Mesenchymal stem cell (in vitro differentiated cells and primary cell): ENCODE measurements around the gene NEDD9.

ENCODE experiments used
- DNase-seq: peaks from one replicate; pipeline ENCODE4 v3.0.0-alpha.2; 2013
- H2AFZ ChIP-seq: one replicate; pipeline ENCODE4 v1.6.1; 2013; ENCODE audit warnings: low read depth, mild to moderate bottlenecking, control low read depth, inconsistent platforms, low read length, moderate library complexity
- H2AK5ac ChIP-seq: 2 replicates; pipeline ENCODE4 v1.6.1; 2013; ENCODE audit warnings: low read length, moderate library complexity, mild to moderate bottlenecking, inconsistent platforms; ENCODE audit not compliant: severe bottlenecking
- H2BK120ac ChIP-seq: one replicate; pipeline ENCODE4 v1.6.1; 2013; ENCODE audit warnings: low read depth, mild to moderate bottlenecking, inconsistent platforms, low read length, moderate library complexity
- H2BK12ac ChIP-seq, 2 experiments: one replicate each; pipeline ENCODE4 v1.6.1; 2013; ENCODE audit warnings: inconsistent platforms in 2 of 2, low read length in 2 of 2, mild to moderate bottlenecking in 2 of 2, moderate library complexity in 2 of 2, control low read depth in 1 of 2
- H2BK15ac ChIP-seq: one replicate; pipeline ENCODE4 v1.6.1; 2013; ENCODE audit warnings: mild to moderate bottlenecking, low read depth, inconsistent platforms; ENCODE audit not compliant: poor library complexity, severe bottlenecking
- H2BK5ac ChIP-seq: 2 replicates; pipeline ENCODE4 v1.6.1; 2013; ENCODE audit warnings: low read depth, mild to moderate bottlenecking, low read length, control low read depth, inconsistent platforms; ENCODE audit not compliant: poor library complexity, severe bottlenecking
- H3K14ac ChIP-seq, 2 experiments: one replicate each; pipeline ENCODE4 v1.6.1; 2013; ENCODE audit warnings: inconsistent platforms in 2 of 2, low read length in 2 of 2, control low read depth in 1 of 2, mild to moderate bottlenecking in 1 of 2, moderate library complexity in 1 of 2
- H3K18ac ChIP-seq, 2 experiments: one replicate each; pipeline ENCODE4 v1.6.1; 2013; ENCODE audit warnings: inconsistent platforms in 2 of 2, low read length in 2 of 2, control low read depth in 1 of 2, low read depth in 1 of 2, mild to moderate bottlenecking in 1 of 2
- H3K23ac ChIP-seq, 2 experiments: one replicate each; pipeline ENCODE4 v1.6.1; 2013; ENCODE audit warnings: inconsistent platforms in 2 of 2, low read length in 2 of 2, mild to moderate bottlenecking in 2 of 2, moderate library complexity in 2 of 2, control low read depth in 1 of 2
- H3K27ac ChIP-seq: 2 replicates; pipeline ENCODE4 v1.5.1; 2013; ENCODE audit warnings: mild to moderate bottlenecking, moderate library complexity, low read length, control low read depth, inconsistent platforms; ENCODE audit not compliant: poor library complexity, severe bottlenecking
- H3K27me3 ChIP-seq, 2 experiments: 2 replicates each; pipeline versions ENCODE4 v1.6.1 to v1.7.0; 2013; ENCODE audit warnings: low read length in 2 of 2, mild to moderate bottlenecking in 2 of 2, moderate library complexity in 2 of 2, control low read depth in 1 of 2, inconsistent platforms in 1 of 2; ENCODE audit not compliant: control insufficient read depth in 1 of 2, insufficient read depth in 1 of 2
- H3K36me3 ChIP-seq, 2 experiments: 2 replicates each; pipeline versions ENCODE4 v1.6.1 to v1.7.0; 2013; ENCODE audit warnings: low read length in 2 of 2, control low read depth in 1 of 2, inconsistent platforms in 1 of 2, low read depth in 1 of 2, mild to moderate bottlenecking in 1 of 2; ENCODE audit not compliant: insufficient read depth in 2 of 2, control insufficient read depth in 1 of 2
- H3K4ac ChIP-seq, 2 experiments: one replicate each; pipeline ENCODE4 v1.6.1; 2013; ENCODE audit warnings: inconsistent platforms in 2 of 2, low read length in 2 of 2, mild to moderate bottlenecking in 2 of 2, moderate library complexity in 2 of 2, control low read depth in 1 of 2, low read depth in 1 of 2
- H3K4me1 ChIP-seq: 2 replicates; pipeline ENCODE4 v1.6.1; 2013; ENCODE audit warnings: low read depth, low read length, control low read depth; ENCODE audit not compliant: control insufficient read depth, insufficient read depth
- H3K4me2 ChIP-seq: 2 replicates; pipeline ENCODE4 v1.6.1; 2013; ENCODE audit warnings: low read length, mild to moderate bottlenecking, inconsistent platforms; ENCODE audit not compliant: poor library complexity, severe bottlenecking
- H3K4me3 ChIP-seq, 2 experiments: 2 replicates each; pipeline versions ENCODE4 v1.5.1 to v1.7.0; 2013; ENCODE audit warnings: low read length in 2 of 2, mild to moderate bottlenecking in 2 of 2, control low read depth in 1 of 2, low read depth in 1 of 2; ENCODE audit not compliant: insufficient read depth in 1 of 2
- H3K79me1 ChIP-seq: replicated peaks from 2 replicates; pipeline ENCODE4 v1.6.1; 2013; ENCODE audit warnings: mild to moderate bottlenecking, control low read depth, low read length, inconsistent platforms; ENCODE audit not compliant: poor library complexity, severe bottlenecking
- H3K9ac ChIP-seq: 2 replicates; pipeline ENCODE4 v1.7.0; 2013; ENCODE audit warnings: mild to moderate bottlenecking, low read length, moderate library complexity
- H3K9me3 ChIP-seq: 2 replicates; pipeline ENCODE4 v1.7.0; 2013; ENCODE audit warnings: mild to moderate bottlenecking, low read length; ENCODE audit not compliant: control insufficient read depth
- H4K8ac ChIP-seq: one replicate; pipeline ENCODE4 v1.6.1; 2013; ENCODE audit warnings: inconsistent platforms, mild to moderate bottlenecking, low read length, moderate library complexity
- H4K91ac ChIP-seq: one replicate; pipeline ENCODE4 v1.6.1; 2013; ENCODE audit warnings: mild to moderate bottlenecking, low read length, inconsistent platforms
- WGBS: methylation state at CpG from one replicate; pipeline ENCODE4 v1.1.7; 2013; ENCODE audit warnings: mixed read lengths; 5-methylcytosine and 5-hydroxymethylcytosine counted together

NEDD9 gene

DNA sequence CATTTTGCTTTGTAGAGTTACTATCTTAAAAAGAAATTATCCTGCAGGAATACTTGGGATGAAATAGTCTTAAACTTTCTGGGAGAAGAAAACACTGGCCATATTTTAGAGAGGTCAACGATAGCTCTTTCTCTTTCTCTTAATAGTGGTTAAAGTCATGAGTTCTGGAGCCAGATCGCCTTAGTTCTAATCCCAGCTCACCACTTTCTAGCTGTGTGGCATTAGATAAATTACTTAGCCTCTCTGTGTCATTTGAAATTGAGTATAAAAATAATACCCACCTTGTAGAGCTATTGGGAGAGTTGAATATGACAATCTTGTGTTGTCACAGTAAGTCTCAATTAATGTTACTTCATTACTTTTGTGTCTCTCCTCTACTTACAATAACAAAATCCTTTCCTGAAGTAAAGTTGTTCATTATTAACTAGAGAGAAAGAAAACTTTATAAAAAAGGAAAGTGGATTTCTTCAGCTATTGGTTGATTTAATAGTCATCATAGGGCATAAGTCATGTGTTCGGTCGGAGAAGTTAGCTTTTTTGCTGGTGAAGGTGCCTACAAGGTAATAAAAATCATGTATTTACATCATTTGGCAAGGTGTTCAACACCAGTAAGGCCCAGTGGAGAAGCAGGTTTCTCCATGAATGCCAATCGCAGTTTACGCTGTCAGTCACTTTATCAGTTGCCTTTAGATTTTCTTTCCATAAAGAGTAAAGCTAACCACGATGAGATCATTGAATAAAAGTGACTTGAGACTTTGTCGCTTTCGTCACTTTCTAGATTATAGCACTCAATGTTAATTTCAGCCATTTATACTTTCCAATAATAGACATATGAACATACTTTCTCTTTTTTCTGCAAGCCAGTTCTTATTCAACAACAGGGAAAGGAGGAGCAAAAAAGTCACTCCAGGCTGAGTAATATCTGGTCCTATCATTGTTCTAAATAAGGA, 2.0 kb downstream of the NEDD9 start:
- peak overlapping the region; percentile 53 for H3K27ac ChIP-seq
- no peak overlapping the region for H2AK5ac ChIP-seq
- H3K4me3 ChIP-seq: no peak overlapping the region
- peak overlapping the region; percentile 81 for H3K4me2 ChIP-seq
- no peak overlapping the region for H3K18ac ChIP-seq
- H3K14ac ChIP-seq: no peak overlapping the region
- peak; percentile 38 for DNase-seq
- H2AFZ ChIP-seq: no peak overlapping the region
- H3K4ac ChIP-seq: no peak overlapping the region
- 89% methylated on average over 7 of the region's 9 CpGs for WGBS
- no peak overlapping the region for H4K91ac ChIP-seq
- H3K4me1 ChIP-seq: peaks cover 6% of the 10 kb centered on the region
- H3K9ac ChIP-seq: peak overlapping the region; percentile 93
- no peak overlapping the region for H2BK120ac ChIP-seq
- H2BK15ac ChIP-seq: no peak overlapping the region
- peaks cover 6% of the 10 kb centered on the region for H3K79me1 ChIP-seq
- H3K23ac ChIP-seq: no peak overlapping the region
- no peaks in the 10 kb centered on the region for H3K9me3 ChIP-seq
- no peaks in the 10 kb centered on the region for H3K27me3 ChIP-seq
- H4K8ac ChIP-seq: no peak overlapping the region
- no peak overlapping the region for H2BK5ac ChIP-seq
- no peaks in the 10 kb centered on the region for H3K36me3 ChIP-seq
- peak overlapping the region in 1 of 2 experiments; percentile 92 for H2BK12ac ChIP-seq

DNA sequence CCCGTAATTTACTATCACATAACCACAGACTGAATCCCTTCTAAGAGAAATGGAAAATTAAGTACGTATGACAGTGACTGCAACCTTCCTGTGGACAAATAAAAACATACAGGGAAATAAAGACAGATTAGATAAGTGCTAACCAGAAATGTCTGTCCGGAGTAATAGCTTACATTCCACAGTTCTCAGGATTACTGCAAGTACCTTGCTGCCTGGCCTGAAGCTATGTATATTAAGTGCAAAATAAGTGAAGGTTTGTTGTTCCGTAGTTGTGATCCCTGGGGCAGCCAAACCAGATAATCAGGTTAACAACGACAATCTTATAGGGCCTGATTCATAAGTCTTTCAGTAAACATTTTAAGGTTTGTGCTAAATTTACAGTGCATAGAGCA, 2.8 kb downstream of the NEDD9 start:
- H3K27me3 ChIP-seq: no peaks in the 10 kb centered on the region
- H2BK120ac ChIP-seq: no peak overlapping the region
- H4K8ac ChIP-seq: no peak overlapping the region
- H3K18ac ChIP-seq: no peak overlapping the region
- H3K4me3 ChIP-seq: no peak overlapping the region
- 34% methylated on average over 3 of the region's 5 CpGs for WGBS
- H2BK15ac ChIP-seq: no peak overlapping the region
- DNase-seq: no peak
- H3K4me1 ChIP-seq: peaks cover 6% of the 10 kb centered on the region
- peak overlapping the region; percentile 20 for H3K27ac ChIP-seq
- no peak overlapping the region for H4K91ac ChIP-seq
- peaks cover 6% of the 10 kb centered on the region for H3K79me1 ChIP-seq
- H3K36me3 ChIP-seq: no peaks in the 10 kb centered on the region
- no peak overlapping the region for H3K23ac ChIP-seq
- H3K14ac ChIP-seq: no peak overlapping the region
- no peak overlapping the region for H3K4ac ChIP-seq
- no peak overlapping the region for H2AK5ac ChIP-seq
- peak overlapping the region; percentile 16 for H3K9ac ChIP-seq
- no peak overlapping the region for H2BK12ac ChIP-seq
- H3K9me3 ChIP-seq: no peaks in the 10 kb centered on the region
- H2AFZ ChIP-seq: no peak overlapping the region
- H2BK5ac ChIP-seq: no peak overlapping the region
- H3K4me2 ChIP-seq: peak overlapping the region; percentile 79

DNA sequence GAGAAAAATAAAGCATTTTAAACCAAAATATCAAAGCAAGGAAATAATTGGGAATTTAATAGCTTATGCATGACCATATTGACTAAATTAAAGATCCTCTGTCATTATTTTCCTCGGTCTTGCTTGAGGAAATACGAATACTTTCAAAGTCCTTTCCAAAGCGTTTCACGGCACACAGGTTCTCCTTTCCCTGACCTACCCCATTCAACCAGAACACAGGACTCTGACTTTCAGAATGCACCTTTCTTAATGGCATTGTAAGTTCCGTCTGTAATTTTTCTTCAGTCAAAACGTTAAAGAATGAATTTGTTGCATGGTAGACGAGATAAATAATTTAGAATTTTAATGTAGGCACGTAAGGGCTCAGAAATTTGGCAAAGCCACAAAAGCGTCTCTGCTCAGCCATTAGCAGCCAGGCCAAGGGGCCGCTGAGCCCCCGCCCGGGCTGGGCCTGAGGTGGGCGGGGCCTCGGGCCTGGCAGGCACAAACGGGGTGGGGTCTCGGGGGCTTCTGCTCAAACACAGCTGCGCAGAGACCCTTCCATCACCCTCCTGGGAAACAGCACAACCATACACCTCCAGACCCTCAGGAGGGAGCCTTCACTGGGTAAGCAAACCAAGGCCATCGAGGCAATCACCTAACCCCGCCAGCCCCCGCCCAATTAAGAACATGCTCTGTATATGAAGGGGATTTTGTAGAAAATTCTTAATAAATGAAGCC, 3.4 kb downstream of the NEDD9 start:
- no peak overlapping the region for H2BK5ac ChIP-seq
- peak overlapping the region; percentile 79 for H3K4me2 ChIP-seq
- H3K23ac ChIP-seq: no peak overlapping the region
- H3K27me3 ChIP-seq: no peaks in the 10 kb centered on the region
- peak overlapping the region in 1 of 2 experiments; percentile 6 for H2BK12ac ChIP-seq
- H3K79me1 ChIP-seq: peaks cover 6% of the 10 kb centered on the region
- peaks cover 6% of the 10 kb centered on the region for H3K4me1 ChIP-seq
- H2AFZ ChIP-seq: no peak overlapping the region
- H3K27ac ChIP-seq: no peak overlapping the region
- peak overlapping the region; percentile 3 to 85 for H3K18ac ChIP-seq
- peak overlapping the region; percentile 96 for H2BK15ac ChIP-seq
- peak overlapping the region; percentile 16 for H3K9ac ChIP-seq
- H2AK5ac ChIP-seq: no peak overlapping the region
- DNase-seq: no peak
- H3K36me3 ChIP-seq: peaks cover 0 to 3% of the 10 kb centered on the region in 2 experiments
- H3K14ac ChIP-seq: no peak overlapping the region
- H3K4me3 ChIP-seq: peak overlapping the region in 1 of 2 experiments; percentile 37
- H3K9me3 ChIP-seq: no peaks in the 10 kb centered on the region
- H4K91ac ChIP-seq: peak overlapping the region; percentile 66
- H2BK120ac ChIP-seq: no peak overlapping the region
- 44% methylated on average over 14 of the region's 20 CpGs for WGBS
- no peak overlapping the region for H3K4ac ChIP-seq
- H4K8ac ChIP-seq: peak overlapping the region; percentile 87

DNA sequence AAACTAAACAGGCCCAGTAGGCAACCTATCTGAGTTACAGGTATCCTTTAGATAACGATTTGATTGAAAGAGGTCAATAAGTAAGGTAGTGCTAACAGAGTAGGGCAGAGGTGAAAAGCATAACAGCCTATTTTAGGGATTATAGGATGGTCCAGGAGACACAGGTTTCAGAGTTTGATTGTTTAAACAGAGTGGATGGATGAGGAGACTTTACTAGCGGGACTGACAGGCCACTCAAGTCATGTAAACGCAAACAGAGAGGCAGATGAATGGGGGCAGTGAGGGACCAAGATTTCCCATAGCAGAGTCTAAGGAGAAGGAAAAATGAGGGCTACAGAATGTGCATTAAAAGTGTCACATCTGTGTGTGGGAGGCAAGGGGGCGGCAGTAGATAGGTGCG, 4.8 kb downstream of the NEDD9 start:
- Histone ChIP-seq H3K9me3 (no peaks in the 10 kb centered on the region), H2BK120ac (no peak overlapping the region), H3K4me1 (peaks cover 3% of the 10 kb centered on the region), H3K36me3 (peaks cover 0 to 4% of the 10 kb centered on the region in 2 experiments), H3K4ac (no peak overlapping the region), H2AFZ (no peak overlapping the region), H2BK12ac (no peak overlapping the region), H3K79me1 (peaks cover 7% of the 10 kb centered on the region), H2AK5ac (no peak overlapping the region), H3K4me2 (no peak overlapping the region), H3K23ac (no peak overlapping the region), H3K14ac (no peak overlapping the region), H3K27ac (no peak overlapping the region), H3K9ac (no peak overlapping the region), H3K18ac (no peak overlapping the region), H3K27me3 (no peaks in the 10 kb centered on the region), H3K4me3 (no peak overlapping the region), H4K91ac (no peak overlapping the region), H4K8ac (no peak overlapping the region), H2BK15ac (no peak overlapping the region), H2BK5ac (no peak overlapping the region)
- no peak for DNase-seq
- 87% methylated on average over 5 of the region's 5 CpGs for WGBS
